SK-N-SH (cell line): ENCODE results near the gene SORL1. TPM values are rescaled to one million over a fixed set of nuclear protein-coding genes. Genes with fewer than 3 reads are reported as not detected.

Source experiments
- CTCF ChIA-PET: fragments of 300-600, 350-600 bp; formaldehyde crosslinking; extraction: SDS; loops from one replicate; lab custom pipeline; 2021; lab: Yijun Ruan, JAX
- POLR2A ChIA-PET: fragments of 350-600 bp; sonication (Branson Sonifier 250); formaldehyde crosslinking; extraction: SDS; loops from one replicate; lab custom pipeline; 2020; ENCODE audit warnings: antibody characterized with exemption, inconsistent platforms; lab: Yijun Ruan, JAX
- DNase-seq: peaks from one replicate; pipeline ENCODE4 v3.0.0; 2012
- H2AFZ ChIP-seq: fragments of 200-600 bp; sonication (generic); 2 replicates; pipeline ENCODE4 v1.8.1; 2016; ENCODE audit warnings: antibody characterized with exemption, mild to moderate bottlenecking, low read depth
- H3F3A ChIP-seq: fragments of 200-600 bp; sonication (generic); replicated peaks from 2 replicates; pipeline ENCODE3; 2016; ENCODE audit warnings: antibody characterized with exemption, mild to moderate bottlenecking; ENCODE audit not compliant: insufficient read depth
- H3K27ac ChIP-seq, 2 experiments: fragments of 200-500 bp in 1 of 2; fragments of 200-600 bp in 1 of 2; sonication (Bioruptor generic) in 1 of 2; sonication (generic), shearing (Covaris generic) in 1 of 2; 2 replicates each; pipeline versions ENCODE4 v1.5.1 to v1.6.1; 2014 to 2016; ENCODE audit warnings: low read depth in 2 of 2, inconsistent platforms in 1 of 2, low read length in 1 of 2, mild to moderate bottlenecking in 1 of 2, mixed read lengths in 1 of 2
- H3K27me3 ChIP-seq: fragments of 200-600 bp; sonication (generic), shearing (Covaris generic); 2 replicates; pipeline ENCODE4 v1.6.1; 2016; ENCODE audit warnings: mixed run types; ENCODE audit not compliant: insufficient read depth
- H3K36me3 ChIP-seq, 2 experiments: fragments of 200-500 bp in 1 of 2; fragments of 200-600 bp in 1 of 2; sonication (Bioruptor generic) in 1 of 2; sonication (generic) in 1 of 2; replicated peaks in 1 of 2; 2 replicates each; pipeline versions ENCODE3 to v1.5.1; 2014 to 2016; ENCODE audit warnings: low read length in 1 of 2, mild to moderate bottlenecking in 1 of 2; ENCODE audit not compliant: insufficient read depth in 2 of 2, control insufficient read depth in 1 of 2
- H3K4me1 ChIP-seq, 2 experiments: fragments of 200-500 bp in 1 of 2; fragments of 200-600 bp in 1 of 2; sonication (Bioruptor generic) in 1 of 2; sonication (generic), shearing (Covaris generic) in 1 of 2; 2 replicates each; pipeline versions ENCODE4 v1.5.1 to v1.6.1; 2014 to 2016; ENCODE audit warnings: low read depth in 1 of 2, low read length in 1 of 2, mixed run types in 1 of 2; ENCODE audit not compliant: insufficient read depth in 2 of 2, control insufficient read depth in 1 of 2
- H3K4me2 ChIP-seq: fragments of 200-600 bp; sonication (generic), shearing (Covaris generic); 2 replicates; pipeline ENCODE4 v1.6.1; 2017; ENCODE audit warnings: mixed run types
- H3K4me3 ChIP-seq, 2 experiments: fragments of 200-500 bp in 1 of 2; fragments of 200-600 bp in 1 of 2; sonication (Bioruptor generic) in 1 of 2; sonication (generic), shearing (Covaris generic) in 1 of 2; 2 replicates each; pipeline versions ENCODE4 v1.5.1 to v1.8.1; 2014 to 2016; ENCODE audit warnings: low read depth in 2 of 2, inconsistent platforms in 1 of 2, low read length in 1 of 2, mild to moderate bottlenecking in 1 of 2, mixed read lengths in 1 of 2, moderate library complexity in 1 of 2
- H3K79me2 ChIP-seq: fragments of 200-600 bp; sonication (generic); 2 replicates; pipeline ENCODE4 v1.8.1; 2017; ENCODE audit warnings: mild to moderate bottlenecking; ENCODE audit not compliant: insufficient read depth
- H3K9ac ChIP-seq: fragments of 200-600 bp; sonication (generic); 2 replicates; pipeline ENCODE4 v1.6.1; 2017; ENCODE audit warnings: mixed run types
- H3K9me2 ChIP-seq: fragments of 200-600 bp; sonication (generic); 2 replicates; pipeline ENCODE4 v1.6.1; 2017; ENCODE audit warnings: mixed run types
- H3K9me3 ChIP-seq: fragments of 200-600 bp; sonication (generic); 2 replicates; pipeline ENCODE4 v1.6.1; 2017; ENCODE audit warnings: mixed run types, mild to moderate bottlenecking, moderate library complexity
- H4K20me1 ChIP-seq: fragments of 200-600 bp; sonication (generic); 2 replicates; pipeline ENCODE4 v1.6.1; 2017; ENCODE audit warnings: mild to moderate bottlenecking, mixed run types; ENCODE audit not compliant: insufficient read depth
- ELF1 ChIP-seq: IDR thresholded peaks from 2 replicates; pipeline ENCODE4 v1.4.0; 2012
- EP300 ChIP-seq, 2 experiments: IDR thresholded peaks; 2 replicates each; pipeline versions ENCODE4 v1.4.0 to v1.6.1; 2012; ENCODE audit warnings: borderline replicate concordance in 1 of 2, low read depth in 1 of 2, low read length in 1 of 2
- FOSL2 ChIP-seq: IDR thresholded peaks from 2 replicates; pipeline ENCODE4 v1.4.0; 2012; ENCODE audit warnings: low read depth, mild to moderate bottlenecking, moderate library complexity, borderline replicate concordance
- FOXJ3 ChIP-seq: sonication (generic); formaldehyde crosslinking; IDR thresholded peaks from 2 replicates; pipeline ENCODE4 v1.5.1; 2020; ENCODE audit warnings: mild to moderate bottlenecking, missing genetic modification reagents
- GABPA ChIP-seq: IDR thresholded peaks from 2 replicates; pipeline ENCODE4 v1.4.0; 2012; ENCODE audit warnings: low read depth, mild to moderate bottlenecking
- GATA2 ChIP-seq: sonication (generic); formaldehyde crosslinking; IDR thresholded peaks from 2 replicates; pipeline ENCODE4 v1.5.0; 2020; ENCODE audit warnings: mild to moderate bottlenecking, missing genetic modification reagents
- JUND ChIP-seq: IDR thresholded peaks from 2 replicates; pipeline ENCODE4 v1.4.0; 2012
- MEF2A ChIP-seq: IDR thresholded peaks from 2 replicates; pipeline ENCODE4 v1.4.0; 2012; ENCODE audit warnings: low read depth, borderline replicate concordance
- MXI1 ChIP-seq: IDR thresholded peaks from 2 replicates; pipeline ENCODE4 v1.6.1; 2012; ENCODE audit warnings: mild to moderate bottlenecking, low read depth, low read length, improper control_type of control experiment
- NFIC ChIP-seq: IDR thresholded peaks from 2 replicates; pipeline ENCODE4 v1.4.0; 2012; ENCODE audit warnings: borderline replicate concordance
- NRF1 ChIP-seq: IDR thresholded peaks from 2 replicates; pipeline ENCODE4 v1.6.1; 2012; ENCODE audit warnings: low read depth, mild to moderate bottlenecking, low read length
- POLR2AphosphoS5 ChIP-seq: IDR thresholded peaks from 2 replicates; pipeline ENCODE4 v1.6.1; 2012; ENCODE audit warnings: low read depth, low read length
- RFX5 ChIP-seq: IDR thresholded peaks from 2 replicates; pipeline ENCODE4 v1.6.1; 2012; ENCODE audit warnings: mild to moderate bottlenecking, improper control_type of control experiment, low read length
- SIN3A ChIP-seq: IDR thresholded peaks from 2 replicates; pipeline ENCODE4 v1.6.1; 2012; ENCODE audit warnings: low read depth, mild to moderate bottlenecking, low read length, moderate library complexity, borderline replicate concordance
- SMC3 ChIP-seq: IDR thresholded peaks from 2 replicates; pipeline ENCODE4 v1.6.1; 2012; ENCODE audit warnings: low read depth, low read length, improper control_type of control experiment
- TCF12 ChIP-seq: IDR thresholded peaks from 2 replicates; pipeline ENCODE4 v1.4.0; 2012
- TEAD4 ChIP-seq: IDR thresholded peaks from 2 replicates; pipeline ENCODE4 v1.4.0; 2012; ENCODE audit warnings: mild to moderate bottlenecking, borderline replicate concordance; ENCODE audit not compliant: insufficient read depth
- WGBS: methylation state at CpG from one replicate; pipeline ENCODE4 v1.1.6; 2017; ENCODE audit warnings: low lambda C conversion rate; 5-methylcytosine and 5-hydroxymethylcytosine counted together
- polyA plus RNA-seq, 3 experiments: library from polyadenylated mRNA; depleted of rRNA; stranded (reverse); fragments of >200 nt; gene quantifications; 2 replicates each; pipeline ENCODE4 v1.2.3, GENCODE V29; 2012
- TF ChIP-seq, protein P1 (sequence below): fragments of 150-350 bp; IDR thresholded peaks from 2 replicates; pipeline ENCODE4 v1.6.1; 2016; ENCODE audit warnings: mild to moderate bottlenecking, low read depth, low read length
- TF ChIP-seq, protein P2 (sequence below): IDR thresholded peaks from 2 replicates; pipeline ENCODE4 v1.6.1; 2012; ENCODE audit warnings: mild to moderate bottlenecking, low read depth, low read length, moderate library complexity
- TF ChIP-seq, protein P3 (sequence below): IDR thresholded peaks from 2 replicates; pipeline ENCODE4 v1.4.0; 2012; ENCODE audit warnings: low read depth
- TF ChIP-seq, protein P4 (sequence below): IDR thresholded peaks from 2 replicates; pipeline ENCODE4 v1.4.0; 2012; ENCODE audit warnings: low read depth, borderline replicate concordance
- TF ChIP-seq, protein P5 (sequence below): fragments of 200-600 bp; sonication (generic); IDR thresholded peaks from 2 replicates; pipeline ENCODE4 v1.6.1; 2017; ENCODE audit warnings: antibody characterized with exemption, mild to moderate bottlenecking, moderate library complexity

SORL1 gene
- polyA plus RNA-seq, 1 of the 3 experiments (the other 2 are of a cell fraction): 7.1 TPM

DNA sequence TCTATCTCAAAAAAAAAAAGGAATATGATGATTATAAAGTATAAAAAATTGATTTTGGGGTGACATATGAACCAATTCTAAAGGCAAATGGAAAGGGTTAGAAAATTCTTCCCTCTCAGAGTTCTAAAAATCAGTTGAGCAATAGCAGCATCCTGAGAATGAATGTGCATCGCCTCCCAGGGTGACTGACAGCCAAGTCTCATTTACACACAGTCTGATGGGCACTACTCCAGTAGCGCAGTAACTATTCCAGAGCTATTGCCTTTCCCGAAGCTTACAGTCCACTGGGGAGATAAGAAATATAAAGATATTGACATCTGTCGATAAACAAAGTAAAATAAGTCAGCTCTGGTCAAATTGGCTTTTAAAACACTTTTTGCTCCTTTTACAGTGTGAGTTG, 32.3 kb upstream of the SORL1 start:
- no peaks in the 10 kb centered on the region for H3K36me3 ChIP-seq
- POLR2A ChIA-PET: no interaction called here
- no peak overlapping the region for H3K27ac ChIP-seq
- no peak for DNase-seq
- H3F3A ChIP-seq: no peaks in the 10 kb centered on the region
- no peaks in the 10 kb centered on the region for H3K79me2 ChIP-seq
- no peak overlapping the region for H3K9ac ChIP-seq
- H3K4me1 ChIP-seq: no peaks in the 10 kb centered on the region; a peak in 1 of 4 replicates
- TF ChIP-seq TCF12: no peak
- no peak for TF ChIP-seq JUND
- no peak for TF ChIP-seq FOXJ3 (CRISPR knock-in tag)
- no peak for TF ChIP-seq NRF1
- TF ChIP-seq, protein P1, sequence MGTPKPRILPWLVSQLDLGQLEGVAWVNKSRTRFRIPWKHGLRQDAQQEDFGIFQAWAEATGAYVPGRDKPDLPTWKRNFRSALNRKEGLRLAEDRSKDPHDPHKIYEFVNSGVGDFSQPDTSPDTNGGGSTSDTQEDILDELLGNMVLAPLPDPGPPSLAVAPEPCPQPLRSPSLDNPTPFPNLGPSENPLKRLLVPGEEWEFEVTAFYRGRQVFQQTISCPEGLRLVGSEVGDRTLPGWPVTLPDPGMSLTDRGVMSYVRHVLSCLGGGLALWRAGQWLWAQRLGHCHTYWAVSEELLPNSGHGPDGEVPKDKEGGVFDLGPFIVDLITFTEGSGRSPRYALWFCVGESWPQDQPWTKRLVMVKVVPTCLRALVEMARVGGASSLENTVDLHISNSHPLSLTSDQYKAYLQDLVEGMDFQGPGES: no peak
- no peak for TF ChIP-seq ELF1
- TF ChIP-seq, protein P2, sequence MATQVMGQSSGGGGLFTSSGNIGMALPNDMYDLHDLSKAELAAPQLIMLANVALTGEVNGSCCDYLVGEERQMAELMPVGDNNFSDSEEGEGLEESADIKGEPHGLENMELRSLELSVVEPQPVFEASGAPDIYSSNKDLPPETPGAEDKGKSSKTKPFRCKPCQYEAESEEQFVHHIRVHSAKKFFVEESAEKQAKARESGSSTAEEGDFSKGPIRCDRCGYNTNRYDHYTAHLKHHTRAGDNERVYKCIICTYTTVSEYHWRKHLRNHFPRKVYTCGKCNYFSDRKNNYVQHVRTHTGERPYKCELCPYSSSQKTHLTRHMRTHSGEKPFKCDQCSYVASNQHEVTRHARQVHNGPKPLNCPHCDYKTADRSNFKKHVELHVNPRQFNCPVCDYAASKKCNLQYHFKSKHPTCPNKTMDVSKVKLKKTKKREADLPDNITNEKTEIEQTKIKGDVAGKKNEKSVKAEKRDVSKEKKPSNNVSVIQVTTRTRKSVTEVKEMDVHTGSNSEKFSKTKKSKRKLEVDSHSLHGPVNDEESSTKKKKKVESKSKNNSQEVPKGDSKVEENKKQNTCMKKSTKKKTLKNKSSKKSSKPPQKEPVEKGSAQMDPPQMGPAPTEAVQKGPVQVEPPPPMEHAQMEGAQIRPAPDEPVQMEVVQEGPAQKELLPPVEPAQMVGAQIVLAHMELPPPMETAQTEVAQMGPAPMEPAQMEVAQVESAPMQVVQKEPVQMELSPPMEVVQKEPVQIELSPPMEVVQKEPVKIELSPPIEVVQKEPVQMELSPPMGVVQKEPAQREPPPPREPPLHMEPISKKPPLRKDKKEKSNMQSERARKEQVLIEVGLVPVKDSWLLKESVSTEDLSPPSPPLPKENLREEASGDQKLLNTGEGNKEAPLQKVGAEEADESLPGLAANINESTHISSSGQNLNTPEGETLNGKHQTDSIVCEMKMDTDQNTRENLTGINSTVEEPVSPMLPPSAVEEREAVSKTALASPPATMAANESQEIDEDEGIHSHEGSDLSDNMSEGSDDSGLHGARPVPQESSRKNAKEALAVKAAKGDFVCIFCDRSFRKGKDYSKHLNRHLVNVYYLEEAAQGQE: no peak
- no peak for TF ChIP-seq SMC3
- TF ChIP-seq NFIC: no peak
- no peak for TF ChIP-seq EP300 (IDR thresholded peaks at IDR 0.05; ENCODE audit: borderline replicate concordance in 1 of 2, low read depth in 1 of 2, low read length in 1 of 2)
- TF ChIP-seq TEAD4: no peak
- TF ChIP-seq GABPA: no peak
- no peak for TF ChIP-seq SIN3A
- no peak for TF ChIP-seq RFX5
- 45% methylated on average over 4 of the region's 4 CpGs for WGBS
- H3K9me2 ChIP-seq: no peaks in the 10 kb centered on the region
- CTCF ChIA-PET: interaction anchor here (0.7 kb wide), 1 partner anchor 171 kb away, joined by 3 read pairs; no protein-coding TSS in a partner anchor
- H4K20me1 ChIP-seq: no peaks in the 10 kb centered on the region
- H3K9me3 ChIP-seq: no peaks in the 10 kb centered on the region
- no peak overlapping the region for H3K4me3 ChIP-seq
- no peak overlapping the region for H3K4me2 ChIP-seq
- H3K27me3 ChIP-seq: no peaks in the 10 kb centered on the region; the same call in 1 of the 2 replicates
- no peak overlapping the region for H2AFZ ChIP-seq

DNA sequence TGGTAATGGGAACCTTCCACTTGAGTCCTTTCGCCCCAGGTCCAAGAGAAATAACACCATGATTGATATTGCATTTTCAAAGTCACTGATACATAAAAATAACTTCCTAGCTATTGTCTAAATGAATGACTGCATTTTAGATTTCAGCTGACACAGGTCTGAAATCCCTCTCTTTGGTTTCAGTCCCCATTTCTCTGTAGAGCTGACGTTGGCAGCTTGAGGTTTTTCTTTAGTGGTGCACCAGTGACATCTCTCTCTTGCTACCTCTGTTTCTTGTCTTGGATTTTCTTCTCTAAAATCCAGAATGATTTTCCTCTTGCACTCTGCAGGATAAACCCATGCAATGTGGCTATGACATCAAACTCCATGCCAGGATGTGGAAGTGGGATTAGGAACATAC, 31.7 kb upstream of the SORL1 start:
- Histone ChIP-seq H3K36me3 (no peaks in the 10 kb centered on the region), H3K9me2 (no peaks in the 10 kb centered on the region), H3K4me2 (no peak overlapping the region), H3K27me3 (no peaks in the 10 kb centered on the region; the same call in 1 of the 2 replicates), H3K4me1 (no peaks in the 10 kb centered on the region; a peak in 1 of 4 replicates), H4K20me1 (no peaks in the 10 kb centered on the region), H3F3A (no peaks in the 10 kb centered on the region), H3K9me3 (no peaks in the 10 kb centered on the region), H2AFZ (no peak overlapping the region), H3K27ac (no peak overlapping the region), H3K9ac (no peak overlapping the region), H3K79me2 (no peaks in the 10 kb centered on the region), H3K4me3 (no peak overlapping the region)
- no peak for DNase-seq
- WGBS: 35% methylated on average over 2 of the region's 2 CpGs
- CTCF ChIA-PET: no interaction called here
- POLR2A ChIA-PET: no interaction called here
- TF ChIP-seq, protein P3, sequence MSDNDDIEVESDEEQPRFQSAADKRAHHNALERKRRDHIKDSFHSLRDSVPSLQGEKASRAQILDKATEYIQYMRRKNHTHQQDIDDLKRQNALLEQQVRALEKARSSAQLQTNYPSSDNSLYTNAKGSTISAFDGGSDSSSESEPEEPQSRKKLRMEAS: no peak
- TF ChIP-seq, protein P4, sequence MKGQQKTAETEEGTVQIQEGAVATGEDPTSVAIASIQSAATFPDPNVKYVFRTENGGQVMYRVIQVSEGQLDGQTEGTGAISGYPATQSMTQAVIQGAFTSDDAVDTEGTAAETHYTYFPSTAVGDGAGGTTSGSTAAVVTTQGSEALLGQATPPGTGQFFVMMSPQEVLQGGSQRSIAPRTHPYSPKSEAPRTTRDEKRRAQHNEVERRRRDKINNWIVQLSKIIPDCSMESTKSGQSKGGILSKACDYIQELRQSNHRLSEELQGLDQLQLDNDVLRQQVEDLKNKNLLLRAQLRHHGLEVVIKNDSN: no peak
- TF ChIP-seq, protein P5, sequence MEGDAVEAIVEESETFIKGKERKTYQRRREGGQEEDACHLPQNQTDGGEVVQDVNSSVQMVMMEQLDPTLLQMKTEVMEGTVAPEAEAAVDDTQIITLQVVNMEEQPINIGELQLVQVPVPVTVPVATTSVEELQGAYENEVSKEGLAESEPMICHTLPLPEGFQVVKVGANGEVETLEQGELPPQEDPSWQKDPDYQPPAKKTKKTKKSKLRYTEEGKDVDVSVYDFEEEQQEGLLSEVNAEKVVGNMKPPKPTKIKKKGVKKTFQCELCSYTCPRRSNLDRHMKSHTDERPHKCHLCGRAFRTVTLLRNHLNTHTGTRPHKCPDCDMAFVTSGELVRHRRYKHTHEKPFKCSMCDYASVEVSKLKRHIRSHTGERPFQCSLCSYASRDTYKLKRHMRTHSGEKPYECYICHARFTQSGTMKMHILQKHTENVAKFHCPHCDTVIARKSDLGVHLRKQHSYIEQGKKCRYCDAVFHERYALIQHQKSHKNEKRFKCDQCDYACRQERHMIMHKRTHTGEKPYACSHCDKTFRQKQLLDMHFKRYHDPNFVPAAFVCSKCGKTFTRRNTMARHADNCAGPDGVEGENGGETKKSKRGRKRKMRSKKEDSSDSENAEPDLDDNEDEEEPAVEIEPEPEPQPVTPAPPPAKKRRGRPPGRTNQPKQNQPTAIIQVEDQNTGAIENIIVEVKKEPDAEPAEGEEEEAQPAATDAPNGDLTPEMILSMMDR: no peak
- TF ChIP-seq GATA2 (no peak), NFIC (no peak), TCF12 (no peak), JUND (no peak), MXI1 (no peak), FOSL2 (no peak), POLR2AphosphoS5 (no peak), MEF2A (no peak)
